Cardiac fibroblast (primary cell): Measurements from ENCODE around the gene PMCH.
"Not testable (repeated sequence)": the region's sequence is repeated elsewhere in the genome, so short reads cannot be mapped to it uniquely, and the experiment has no call there.

ENCODE experiments used
- DNase-seq, 2 donors: peaks; one replicate each; pipeline versions ENCODE4 v3.0.0 to v3.0.0-alpha.2; 2010; ENCODE audit warnings: low read depth in 2 of 2
- H3K4me3 ChIP-seq, 2 donors: replicated peaks in 1 of 2; 1 replicate in 1 of 2; 2 replicates in 1 of 2; pipeline ENCODE4 v1.5.1; 2011; ENCODE audit warnings: low read depth in 2 of 2, low read length in 2 of 2, mild to moderate bottlenecking in 2 of 2, moderate library complexity in 1 of 2
- CTCF ChIP-seq: IDR thresholded peaks from one replicate; pipeline ENCODE4 v1.5.1; 2011; ENCODE audit warnings: low read depth, mild to moderate bottlenecking, low read length, inconsistent platforms

Gene PMCH

GRCh38 chr12:102163383-102163782, 34.2 kb downstream of the PMCH start:
- TF ChIP-seq CTCF: no peak
- no peak for DNase-seq
- H3K4me3 ChIP-seq: no peak overlapping the region

DNA sequence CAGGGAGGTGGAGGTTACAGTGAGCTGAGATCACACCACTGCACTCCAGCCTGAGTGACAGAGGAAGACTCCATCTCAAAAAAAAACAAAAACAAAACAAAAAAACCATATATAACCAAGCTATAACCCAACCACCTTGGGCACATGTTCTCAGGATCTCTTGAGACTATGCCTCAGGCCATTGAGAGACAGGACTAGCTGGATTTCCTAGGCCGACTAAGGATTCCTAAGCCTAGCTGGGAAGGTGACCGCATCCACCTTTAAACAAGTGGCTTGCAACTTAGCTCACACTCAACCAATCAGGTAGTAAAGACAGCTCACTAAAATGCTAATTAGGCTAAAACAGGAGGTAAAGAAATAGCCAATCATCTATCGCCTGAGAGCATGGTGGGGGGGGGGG, 42.4 kb downstream of the PMCH start:
- DNase-seq, H3K4me3 ChIP-seq: not testable (repeated sequence)

GRCh38 chr12:102147062-102147587, 50.5 kb downstream of the PMCH start:
- H3K4me3 ChIP-seq, DNase-seq: not testable (repeated sequence)
